GM23338 (cell line): ENCODE results near the gene LEP. TPM values are rescaled to one million over a fixed set of nuclear protein-coding genes. Genes with fewer than 3 reads are reported as not detected.

ENCODE experiments used
- ATAC-seq: fragments of 200-7000 bp; cut with Tn5 transposase; 3 replicates; pipeline ENCODE4 v1.9.1; 2020
- DNase-seq: peaks from one replicate; pipeline ENCODE4 v3.0.0-alpha.2; 2015; ENCODE audit warnings: low spot score
- H2AFZ ChIP-seq: fragments of 200-600 bp; sonication (generic); 2 replicates; pipeline ENCODE4 v1.8.0; 2016; ENCODE audit warnings: antibody characterized with exemption, mild to moderate bottlenecking, moderate library complexity
- H3F3A ChIP-seq: fragments of 200-600 bp; sonication (generic); replicated peaks from 2 replicates; pipeline ENCODE4 v1.8.0; 2017; ENCODE audit warnings: antibody characterized with exemption, mixed run types, low read depth
- H3K27ac ChIP-seq: fragments of 200-600 bp; sonication (generic); 2 replicates; pipeline ENCODE4 v1.6.1; 2016; ENCODE audit warnings: low read depth
- H3K27me3 ChIP-seq: fragments of 200-600 bp; sonication (generic); 2 replicates; pipeline ENCODE4 v1.8.0; 2016; ENCODE audit warnings: mild to moderate bottlenecking, mixed run types, moderate library complexity; ENCODE audit not compliant: insufficient read depth
- H3K36me3 ChIP-seq: fragments of 200-600 bp; sonication (generic); 2 replicates; pipeline ENCODE4 v1.8.0; 2016; ENCODE audit warnings: mild to moderate bottlenecking; ENCODE audit not compliant: insufficient read depth
- H3K4me1 ChIP-seq: fragments of 200-600 bp; sonication (generic); 2 replicates; pipeline ENCODE4 v1.8.0; 2016; ENCODE audit warnings: mild to moderate bottlenecking, moderate library complexity; ENCODE audit not compliant: insufficient read depth
- H3K4me2 ChIP-seq: fragments of 200-600 bp; sonication (generic); 2 replicates; pipeline ENCODE4 v1.7.1; 2017; ENCODE audit warnings: mixed run types
- H3K4me3 ChIP-seq: fragments of 200-600 bp; sonication (generic); 2 replicates; pipeline ENCODE4 v1.6.1; 2016; ENCODE audit warnings: mixed run types
- H3K79me2 ChIP-seq: fragments of 200-600 bp; sonication (generic); replicated peaks from 2 replicates; pipeline ENCODE4 v1.8.0; 2017; ENCODE audit warnings: mild to moderate bottlenecking; ENCODE audit not compliant: insufficient read depth
- H3K9me2 ChIP-seq: fragments of 200-600 bp; sonication (generic); 2 replicates; pipeline ENCODE4 v1.8.0; 2017; ENCODE audit not compliant: insufficient read depth
- H4K20me1 ChIP-seq: fragments of 200-600 bp; sonication (generic); replicated peaks from 2 replicates; pipeline ENCODE4 v1.8.0; 2017; ENCODE audit warnings: mild to moderate bottlenecking; ENCODE audit not compliant: insufficient read depth
- H3K27ac Mint-ChIP-seq: 2 replicates; pipeline ENCODE4 v1.8.0; 2020; ENCODE audit warnings: inconsistent platforms, mild to moderate bottlenecking, moderate library complexity, mixed read lengths
- H3K27me3 Mint-ChIP-seq: 3 replicates; pipeline ENCODE4 v1.8.0; 2022; ENCODE audit warnings: low read depth, mild to moderate bottlenecking, moderate library complexity, mixed read lengths, inconsistent platforms; ENCODE audit not compliant: insufficient read depth, poor library complexity
- H3K36me3 Mint-ChIP-seq: 3 replicates; pipeline ENCODE4 v1.8.0; 2021; ENCODE audit warnings: low read depth, mild to moderate bottlenecking, inconsistent platforms, moderate library complexity, mixed read lengths
- H3K4me1 Mint-ChIP-seq: 3 replicates; pipeline ENCODE4 v1.8.0; 2020; ENCODE audit warnings: mild to moderate bottlenecking, inconsistent platforms, mixed read lengths
- H3K4me3 Mint-ChIP-seq: 3 replicates; pipeline ENCODE4 v1.8.0; 2021; ENCODE audit warnings: moderate library complexity, mild to moderate bottlenecking, inconsistent platforms, mixed read lengths
- H3K9me3 Mint-ChIP-seq: 3 replicates; pipeline ENCODE4 v1.8.0; 2020; ENCODE audit warnings: moderate library complexity, mild to moderate bottlenecking, inconsistent platforms, mixed read lengths
- CREB1 ChIP-seq: fragments of 250-450 bp; sonication (Bioruptor Pico); IDR thresholded peaks from 2 replicates; pipeline ENCODE4 v1.5.0; 2020; ENCODE audit warnings: low read depth, mild to moderate bottlenecking, moderate library complexity
- CTCF ChIP-seq, 2 experiments: fragments of 200-600 bp in 1 of 2; sonication (generic) in 1 of 2; conservative IDR thresholded peaks; 2 replicates each; pipeline versions ENCODE4 v1.5.1 to v1.6.1; 2016 to 2017; ENCODE audit warnings: antibody characterized with exemption in 2 of 2, low read depth in 2 of 2, mild to moderate bottlenecking in 2 of 2, moderate library complexity in 1 of 2
- ETS1 ChIP-seq: IDR thresholded peaks from 2 replicates; pipeline ENCODE4 v1.6.1; 2016; ENCODE audit warnings: antibody characterized with exemption
- EZH2 ChIP-seq: fragments of 200-600 bp; sonication (generic); IDR thresholded peaks from one replicate; pipeline ENCODE4 v1.8.0; 2017; ENCODE audit warnings: antibody characterized with exemption, mild to moderate bottlenecking, low read depth; ENCODE audit not compliant: unreplicated experiment
- EZH2phosphoT487 ChIP-seq: fragments of 200-600 bp; sonication (generic); IDR thresholded peaks from one replicate; pipeline ENCODE4 v1.8.1; 2018; ENCODE audit warnings: antibody characterized with exemption; ENCODE audit not compliant: unreplicated experiment
- JUNB ChIP-seq: IDR thresholded peaks from one replicate; pipeline ENCODE4 v1.6.1; 2016; ENCODE audit warnings: antibody characterized with exemption; ENCODE audit not compliant: unreplicated experiment
- NANOG ChIP-seq: IDR thresholded peaks from 2 replicates; pipeline ENCODE4 v1.6.1; 2016; ENCODE audit warnings: antibody characterized with exemption, borderline replicate concordance
- POLR2AphosphoS5 ChIP-seq: IDR thresholded peaks from 2 replicates; pipeline ENCODE4 v1.6.1; 2016; ENCODE audit warnings: antibody characterized with exemption, low read depth
- REST ChIP-seq: IDR thresholded peaks from one replicate; pipeline ENCODE4 v1.6.1; 2018; ENCODE audit warnings: antibody characterized with exemption; ENCODE audit not compliant: unreplicated experiment
- STAT1 ChIP-seq: IDR thresholded peaks from one replicate; pipeline ENCODE4 v1.6.1; 2016; ENCODE audit warnings: antibody characterized with exemption; ENCODE audit not compliant: unreplicated experiment
- ZNF114 ChIP-seq: fragments of 250-450 bp; sonication (Bioruptor Pico); IDR thresholded peaks from 2 replicates; pipeline ENCODE4 v1.5.0; 2020; ENCODE audit warnings: mild to moderate bottlenecking, moderate library complexity
- ZNF331 ChIP-seq: fragments of 250-450 bp; sonication (Bioruptor Pico); IDR thresholded peaks from 2 replicates; pipeline ENCODE4 v1.5.0; 2020; ENCODE audit warnings: low read depth, mild to moderate bottlenecking, moderate library complexity
- ZNF462 ChIP-seq: fragments of 250-450 bp; sonication (Bioruptor Pico); IDR thresholded peaks from 2 replicates; pipeline ENCODE4 v1.5.0; 2020; ENCODE audit warnings: mild to moderate bottlenecking, moderate library complexity
- polyA plus RNA-seq: library from polyadenylated mRNA; unstranded; fragments of >200 nt; fragmentation: Nextera tagmentation; extraction: Ambion mirVana; gene quantifications from 2 replicates; pipeline ENCODE4 v1.2.1, GENCODE V29; 2016
- total RNA-seq: library from RNA; depleted of rRNA; stranded (reverse); fragments of >200 nt; shearing (Covaris generic); gene quantifications from 2 replicates; pipeline ENCODE4 v1.2.3, GENCODE V29; 2014

LEP gene
- total and polyA plus RNA-seq, 2 experiments from 2014 or later = not detected

GRCh38 chr7:128260069-128260795 lies 19.2 kb downstream of the LEP start:
- Histone ChIP-seq H3K4me3 (no peak overlapping the region), H2AFZ (peak overlapping the region; percentile 66; the same call in 1 of the 2 replicates), H3K9me2 (no peaks in the 10 kb centered on the region), H3K4me1 (peaks cover 16% of the 10 kb centered on the region), H3K79me2 (no peaks in the 10 kb centered on the region), H3K36me3 (no peaks in the 10 kb centered on the region), H3K27ac (no peak overlapping the region), H3K4me2 (peak overlapping the region; percentile 64), H3K27me3 (no peaks in the 10 kb centered on the region), H3F3A (no peaks in the 10 kb centered on the region), H4K20me1 (no peaks in the 10 kb centered on the region)
- TF ChIP-seq ZNF331 (CRISPR knock-in tag) = no peak
- no peak for TF ChIP-seq CTCF (conservative IDR thresholded peaks at IDR 0.05; ENCODE audit: low read depth in 2 of 2)
- no peak for TF ChIP-seq POLR2AphosphoS5
- no peak for TF ChIP-seq NANOG
- TF ChIP-seq ZNF462 (CRISPR knock-in tag) = no peak
- TF ChIP-seq EZH2phosphoT487 = no peak
- TF ChIP-seq ETS1 = no peak
- no peak for TF ChIP-seq JUNB
- no peak for TF ChIP-seq CREB1
- TF ChIP-seq STAT1 = no peak
- no peak for TF ChIP-seq ZNF114 (CRISPR knock-in tag)
- no peak for TF ChIP-seq EZH2
- TF ChIP-seq REST = no peak
- DNase-seq (no peak), ATAC-seq (peak; percentile 18)
- H3K9me3 Mint-ChIP-seq = no peaks in the 10 kb centered on the region
- no peaks in the 10 kb centered on the region for H3K36me3 Mint-ChIP-seq
- H3K4me1 Mint-ChIP-seq = peaks cover 30% of the 10 kb centered on the region
- H3K27ac Mint-ChIP-seq = peak overlapping the region; percentile 35; the same call in 1 of the 2 replicates
- peaks cover 24% of the 10 kb centered on the region for H3K27me3 Mint-ChIP-seq
- no peak overlapping the region for H3K4me3 Mint-ChIP-seq
